ENCODE measurements around the gene PAMR1. TPM values are rescaled to one million over a fixed set of nuclear protein-coding genes. Genes with fewer than 3 reads are reported as not detected.

PAMR1 gene
- total RNA-seq (2021) (1.1 TPM in 2 replicates), Bru-seq, nascent RNA (percentile 35 among the genes with signal in this experiment), BruChase-seq, experiment 1, labeled RNA remaining after a 2-hour chase (percentile 38 among the genes with signal in this experiment), BruChase-seq, experiment 2, labeled RNA remaining after a 6-hour chase (percentile 25 among the genes with signal in this experiment)
- long read RNA-seq, partial matches to known transcripts, result 0 of 4 reads
- long read RNA-seq, other reads (novel, unspliced or antisense), result 4 of 4 reads

GRCh38 chr11:35525501-35526175 is at the start of gene PAMR1:
PAMR1 (minus strand) TSS chr11:35525616; CDS start chr11:35525585, 31 bp downstream.
- TF ChIP-seq, protein P1, sequence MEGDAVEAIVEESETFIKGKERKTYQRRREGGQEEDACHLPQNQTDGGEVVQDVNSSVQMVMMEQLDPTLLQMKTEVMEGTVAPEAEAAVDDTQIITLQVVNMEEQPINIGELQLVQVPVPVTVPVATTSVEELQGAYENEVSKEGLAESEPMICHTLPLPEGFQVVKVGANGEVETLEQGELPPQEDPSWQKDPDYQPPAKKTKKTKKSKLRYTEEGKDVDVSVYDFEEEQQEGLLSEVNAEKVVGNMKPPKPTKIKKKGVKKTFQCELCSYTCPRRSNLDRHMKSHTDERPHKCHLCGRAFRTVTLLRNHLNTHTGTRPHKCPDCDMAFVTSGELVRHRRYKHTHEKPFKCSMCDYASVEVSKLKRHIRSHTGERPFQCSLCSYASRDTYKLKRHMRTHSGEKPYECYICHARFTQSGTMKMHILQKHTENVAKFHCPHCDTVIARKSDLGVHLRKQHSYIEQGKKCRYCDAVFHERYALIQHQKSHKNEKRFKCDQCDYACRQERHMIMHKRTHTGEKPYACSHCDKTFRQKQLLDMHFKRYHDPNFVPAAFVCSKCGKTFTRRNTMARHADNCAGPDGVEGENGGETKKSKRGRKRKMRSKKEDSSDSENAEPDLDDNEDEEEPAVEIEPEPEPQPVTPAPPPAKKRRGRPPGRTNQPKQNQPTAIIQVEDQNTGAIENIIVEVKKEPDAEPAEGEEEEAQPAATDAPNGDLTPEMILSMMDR (conservative IDR thresholded peaks at IDR 0.05), result no peak
- no peak for TF ChIP-seq EZH2 (IDR thresholded peaks at IDR 0.05; ENCODE audit: low read depth)
- peak in 1 of 2 experiments; percentile 52 for DNase-seq
- Histone ChIP-seq H3F3A (ENCODE audit: insufficient read depth, low read depth) (peaks cover 9% of the 10 kb centered on the region; the same call in 1 of the 2 replicates), H2AFZ (0 out of 2 replicates have a peak within 1 kb of the TSS, but pooled peaks have one; percentile 3), H3K36me3 (ENCODE audit: low read depth) (no peaks in the 10 kb centered on the region), H3K9me2 (ENCODE audit: insufficient read depth) (no peaks in the 10 kb centered on the region), H3K79me2 (ENCODE audit: low read depth) (no peaks in the 10 kb centered on the region), H3K9me3 (ENCODE audit: insufficient read depth, low read depth) (no peaks in the 10 kb centered on the region), H3K27ac (no peak within 1 kb of the TSS), H3K4me1 (replicated peaks; ENCODE audit: insufficient read depth) (peaks cover 15% of the 10 kb centered on the region), H3K4me2 (peak within 1 kb of the TSS; percentile 51), H4K20me1 (ENCODE audit: insufficient read depth) (no peaks in the 10 kb centered on the region), H3K4me3 (no peak within 1 kb of the TSS), H3K27me3 (ENCODE audit: insufficient read depth, low read depth) (peaks cover 32% of the 10 kb centered on the region; the same call in 1 of the 2 replicates)
- ChIA-PET CTCF (interaction anchor here (1.3 kb wide), 1 partner anchor 41 kb away, joined by 7 read pairs; no protein-coding TSS in a partner anchor), POLR2A (ENCODE audit: unreplicated experiment) (interaction anchor here (0.6 kb wide), 2 partner anchors 20 to 41 kb away, joined by 5 to 7 read pairs; no protein-coding TSS in a partner anchor)
- no TSS peak for BruUV-seq (replicated peaks)
- intact Hi-C loops (cut with micrococcal nuclease; ENCODE audit: unreplicated experiment), result no loop called here

GRCh38 chr11:35571696-35572095 is 46.3 kb upstream of the PAMR1 start:
- Histone ChIP-seq H3K9me3 (ENCODE audit: insufficient read depth, low read depth) (no peaks in the 10 kb centered on the region), H3K4me1 (replicated peaks; ENCODE audit: insufficient read depth) (peaks cover 21% of the 10 kb centered on the region), H3K4me3 (no peak overlapping the region), H3K79me2 (ENCODE audit: low read depth) (no peaks in the 10 kb centered on the region), H3F3A (ENCODE audit: insufficient read depth, low read depth) (peaks cover 20% of the 10 kb centered on the region), H2AFZ (no peak overlapping the region), H3K36me3 (ENCODE audit: low read depth) (0 out of 2 replicates have a peak, but pooled peaks cover 4% of the 10 kb centered on the region), H4K20me1 (ENCODE audit: insufficient read depth) (no peaks in the 10 kb centered on the region), H3K27me3 (ENCODE audit: insufficient read depth, low read depth) (no peaks in the 10 kb centered on the region), H3K9me2 (ENCODE audit: insufficient read depth) (no peaks in the 10 kb centered on the region), H3K4me2 (no peak overlapping the region), H3K27ac (no peak overlapping the region)
- DNase-seq, result no peak
- no TSS peak for BruUV-seq (replicated peaks)
- TF ChIP-seq, protein P1 (conservative IDR thresholded peaks at IDR 0.05), result no peak
- no peak for TF ChIP-seq EZH2 (IDR thresholded peaks at IDR 0.05; ENCODE audit: low read depth)
- CTCF ChIA-PET, result no interaction called here
- POLR2A ChIA-PET (ENCODE audit: unreplicated experiment), result no interaction called here
- intact Hi-C loops (cut with micrococcal nuclease; ENCODE audit: unreplicated experiment), result no loop called here

GRCh38 chr11:35567737-35568465 is 42.5 kb upstream of the PAMR1 start:
- peaks cover 21% of the 10 kb centered on the region for H3K4me1 ChIP-seq (replicated peaks; ENCODE audit: insufficient read depth)
- DNase-seq, result peak; percentile 72 to 88
- peak overlapping the region; percentile 79 for H3K27ac ChIP-seq
- H3K9me2 ChIP-seq (ENCODE audit: insufficient read depth), result no peaks in the 10 kb centered on the region
- intact Hi-C loops (cut with micrococcal nuclease; ENCODE audit: unreplicated experiment), result no loop called here
- POLR2A ChIA-PET (ENCODE audit: unreplicated experiment), result interaction anchor here (0.7 kb wide), 2 partner anchors 13 to 383 kb away, joined by 4 read pairs; no protein-coding TSS in a partner anchor
- peaks cover 20% of the 10 kb centered on the region for H3F3A ChIP-seq (ENCODE audit: insufficient read depth, low read depth)
- CTCF ChIA-PET, result no interaction called here
- no TSS peak for BruUV-seq (replicated peaks)
- peak overlapping the region; percentile 35 for H3K4me2 ChIP-seq
- H4K20me1 ChIP-seq (ENCODE audit: insufficient read depth), result no peaks in the 10 kb centered on the region
- H3K79me2 ChIP-seq (ENCODE audit: low read depth), result no peaks in the 10 kb centered on the region
- peak overlapping the region; percentile 53; the same call in 1 of the 2 replicates for H2AFZ ChIP-seq
- H3K36me3 ChIP-seq (ENCODE audit: low read depth), result 0 out of 2 replicates have a peak, but pooled peaks cover 4% of the 10 kb centered on the region
- no peaks in the 10 kb centered on the region for H3K27me3 ChIP-seq (ENCODE audit: insufficient read depth, low read depth)
- TF ChIP-seq, protein P1 (conservative IDR thresholded peaks at IDR 0.05), result no peak
- TF ChIP-seq EZH2 (IDR thresholded peaks at IDR 0.05; ENCODE audit: low read depth), result no peak
- H3K9me3 ChIP-seq (ENCODE audit: insufficient read depth, low read depth), result no peaks in the 10 kb centered on the region
- H3K4me3 ChIP-seq, result no peak overlapping the region
